GM18907 (cell line): ENCODE results near the gene NKD1.

Experiments used
- ATAC-seq: cut with Tn5 transposase; IDR thresholded peaks from one replicate; pipeline ENCODE4 v1.9.1; 2021; ENCODE audit warnings: mild to moderate bottlenecking, moderate library complexity; ENCODE audit not compliant: unreplicated experiment

NKD1 gene

DNA sequence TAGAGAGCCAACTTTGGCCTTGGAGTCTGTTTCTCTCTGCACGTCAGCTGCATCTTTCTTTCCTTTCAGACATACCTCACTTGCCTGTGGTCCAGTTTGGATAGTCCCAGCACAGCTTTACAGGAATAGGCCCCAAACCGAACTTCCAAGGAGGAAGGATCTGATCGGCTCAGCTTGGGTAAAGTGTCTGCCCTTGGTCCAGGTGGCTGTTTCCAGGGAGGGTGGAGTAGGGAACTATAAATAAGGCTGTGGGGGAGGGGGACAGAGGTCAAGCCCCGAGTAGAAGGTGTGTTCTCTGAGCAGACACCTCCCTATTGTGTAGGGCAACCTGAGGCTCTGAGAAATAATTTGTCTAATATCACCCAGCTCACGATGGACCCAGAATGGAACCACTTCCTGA lies 29.2 kb upstream of the NKD1 start:
- ATAC-seq, result no peak

DNA sequence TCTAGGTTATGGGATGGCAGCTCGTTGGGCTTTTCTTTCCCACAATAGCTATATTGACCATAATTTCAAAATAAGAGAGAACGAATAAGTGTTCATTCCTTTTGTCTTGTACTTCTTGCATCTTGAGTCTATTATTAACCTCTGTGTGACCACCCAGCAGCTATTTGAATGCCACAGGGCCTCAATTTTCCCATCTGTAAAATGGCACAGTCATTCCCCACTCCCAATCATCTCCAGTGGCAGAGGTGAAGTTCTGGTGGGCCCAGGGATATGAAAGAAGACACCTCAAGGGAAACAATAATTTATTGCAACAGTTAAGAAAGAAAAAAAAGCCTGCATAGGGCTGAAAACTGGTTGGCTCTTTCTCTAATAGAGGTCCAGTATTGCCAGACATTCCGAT lies 28.6 kb upstream of the NKD1 start:
- no peak for ATAC-seq

DNA sequence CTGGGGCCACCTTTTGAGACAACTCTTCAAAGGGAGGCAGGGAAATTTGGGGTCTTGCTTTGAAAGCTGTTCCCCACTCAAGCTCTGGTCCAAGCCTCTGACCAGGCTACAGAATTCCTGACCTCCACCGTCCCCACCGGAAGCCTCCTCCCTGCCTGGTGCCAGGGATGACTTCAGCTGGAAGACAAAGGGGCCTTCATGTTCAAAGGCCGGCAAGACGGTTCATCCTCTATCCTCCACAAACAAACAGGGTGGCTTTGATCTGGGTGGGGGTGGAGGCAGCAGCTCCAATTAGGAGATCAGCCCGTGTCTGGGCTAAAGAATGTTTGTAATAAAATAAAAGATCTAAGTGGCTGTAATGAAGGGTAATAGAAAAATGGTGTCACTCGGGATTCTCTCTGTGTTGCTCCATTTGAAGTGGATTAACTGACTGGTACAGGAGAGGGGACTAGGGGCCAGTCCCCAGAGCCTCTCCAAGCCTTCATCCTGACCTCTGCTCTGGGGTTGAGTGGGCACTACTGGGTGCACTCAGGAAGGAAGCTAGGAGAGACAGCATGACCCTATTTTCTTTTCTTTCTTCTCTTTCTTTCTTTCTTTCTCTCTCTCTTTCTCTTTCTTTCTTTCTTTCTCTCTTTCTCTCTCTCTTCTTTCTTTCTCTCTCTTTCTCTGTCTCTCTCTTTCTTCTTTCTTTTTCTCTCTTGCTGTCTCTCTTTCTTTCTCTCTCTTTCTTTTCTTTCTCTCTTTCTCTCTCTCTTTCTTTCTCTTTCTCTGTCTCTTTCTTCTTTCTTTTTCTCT lies 27.5 kb upstream of the NKD1 start:
- ATAC-seq, result no peak

DNA sequence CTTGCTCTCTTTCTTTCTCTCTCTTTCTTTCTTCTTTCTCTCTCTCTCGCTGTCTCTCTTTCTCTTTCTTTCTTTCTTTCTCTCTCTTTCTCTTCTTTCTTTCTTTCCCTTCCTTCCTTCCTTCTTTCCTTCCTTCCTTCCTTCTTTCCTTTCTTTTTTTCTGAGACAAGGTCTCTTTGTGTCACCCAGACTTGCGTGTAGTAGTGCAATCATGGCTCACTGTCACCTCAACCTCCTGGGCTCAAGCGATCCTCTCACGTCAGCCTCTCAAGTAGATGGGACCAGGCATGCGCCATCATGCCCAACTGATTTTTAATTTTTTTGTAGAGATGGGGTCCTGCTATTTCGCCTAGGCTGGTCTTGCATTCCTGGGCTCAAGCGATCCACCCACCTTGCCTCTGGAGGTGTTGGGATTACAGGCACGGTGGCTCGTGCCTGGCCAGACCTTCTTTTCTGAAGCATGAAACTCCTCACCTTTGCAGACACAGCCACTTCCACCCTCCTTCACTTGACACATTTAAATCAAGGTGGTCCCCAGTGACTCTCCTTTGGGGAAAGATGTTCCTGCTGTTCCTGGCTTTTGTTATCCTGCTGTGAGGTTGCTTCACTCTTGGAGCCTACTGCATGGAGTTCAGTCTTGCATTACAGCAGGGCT lies 26.8 kb upstream of the NKD1 start:
- ATAC-seq, result no peak

DNA sequence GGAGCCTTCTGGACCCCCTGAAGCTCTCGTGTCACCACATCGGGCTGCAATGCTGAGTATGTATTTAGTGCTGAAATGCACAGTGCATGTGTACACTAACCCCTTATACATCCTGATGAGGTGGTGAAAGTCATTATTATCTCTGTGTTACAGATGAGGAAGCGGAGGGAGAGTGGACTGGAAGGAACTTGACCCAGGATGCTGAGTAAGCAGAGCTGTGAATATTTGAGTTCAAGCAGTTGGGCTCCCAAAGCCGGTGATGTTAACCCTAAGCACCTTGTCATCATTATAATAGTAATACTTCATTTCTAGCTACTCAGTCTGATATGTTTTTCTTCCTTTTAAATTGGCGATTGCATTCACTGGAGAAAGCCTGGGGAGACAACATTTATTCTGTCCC lies 25.9 kb upstream of the NKD1 start:
- ATAC-seq, result no peak

DNA sequence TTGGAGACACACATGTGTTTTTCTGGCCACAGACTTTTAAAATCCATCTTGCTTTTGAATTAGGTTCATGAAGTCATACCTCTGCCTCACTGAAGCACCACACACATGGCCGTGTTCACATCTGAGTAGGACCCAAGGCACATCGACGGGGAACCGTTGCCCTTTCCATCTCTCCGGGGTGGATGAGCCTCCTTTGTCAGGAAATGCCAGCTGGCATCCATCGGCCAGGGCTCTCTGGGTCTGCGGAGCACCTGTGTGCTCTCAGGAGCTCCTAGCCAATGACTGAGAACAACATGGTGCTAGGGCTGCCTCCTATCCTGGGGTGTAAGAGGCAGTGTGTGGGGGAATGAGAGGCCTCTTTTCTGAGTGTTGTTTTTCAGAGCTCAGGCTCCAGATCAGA lies 24.5 kb upstream of the NKD1 start:
- no peak for ATAC-seq

DNA sequence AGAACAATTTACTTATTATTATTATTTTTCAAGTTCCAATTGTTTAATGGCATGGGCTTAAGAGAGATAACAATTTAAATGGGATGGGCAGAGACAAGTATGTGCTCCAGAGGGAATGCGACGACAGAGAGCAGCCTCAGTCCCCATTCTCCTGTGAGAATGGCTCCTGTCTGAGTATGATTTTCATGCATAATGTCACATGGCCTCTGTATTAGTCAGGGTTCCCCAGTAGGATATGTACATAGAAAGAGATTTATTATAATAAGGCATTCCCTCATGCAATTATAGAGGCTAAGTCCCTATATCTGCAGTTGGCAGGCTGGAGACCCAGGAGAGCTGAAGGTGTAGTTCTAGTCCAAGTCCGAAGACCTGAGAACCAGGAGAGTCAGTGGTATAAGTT lies 22.9 kb upstream of the NKD1 start:
- ATAC-seq, result no peak

DNA sequence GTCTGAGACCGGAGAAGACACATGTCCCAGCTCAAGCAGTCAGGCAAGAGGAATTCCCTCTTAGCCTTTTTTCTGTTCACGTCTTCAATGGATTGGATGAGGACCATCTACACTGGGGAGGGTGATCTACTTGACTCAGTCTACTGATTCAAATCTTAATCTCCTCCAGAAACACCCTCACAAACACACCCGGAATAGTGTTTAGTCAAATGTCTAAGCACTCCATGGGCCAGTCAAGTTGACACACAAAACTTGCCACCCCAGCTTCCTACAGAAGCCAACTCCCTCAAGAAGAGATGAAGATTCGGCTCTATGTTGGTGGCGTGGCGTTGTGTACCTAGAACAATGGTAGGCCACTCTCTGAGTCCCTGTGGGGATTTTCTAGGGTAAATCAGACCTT lies 22.5 kb upstream of the NKD1 start:
- no peak for ATAC-seq

DNA sequence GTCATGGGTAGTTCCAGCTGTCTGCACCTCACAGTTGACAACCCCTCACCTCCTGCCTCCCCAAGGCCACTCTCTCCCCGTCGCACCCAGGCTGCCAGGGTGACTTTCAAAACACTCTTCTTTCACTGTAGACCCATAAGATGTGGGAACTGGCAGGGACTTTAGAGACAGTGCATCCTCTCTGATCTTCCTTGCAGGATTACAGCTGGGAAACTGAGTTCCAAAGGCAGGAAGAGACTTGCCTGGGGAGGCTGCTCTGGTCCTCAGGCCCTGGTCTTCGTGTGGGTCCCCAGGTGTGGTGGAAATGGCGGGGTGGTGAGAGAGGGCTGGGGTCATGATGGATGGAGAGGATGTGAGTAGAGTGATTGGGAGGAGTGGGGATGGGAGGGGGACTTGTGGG lies 21.9 kb upstream of the NKD1 start:
- no peak for ATAC-seq

DNA sequence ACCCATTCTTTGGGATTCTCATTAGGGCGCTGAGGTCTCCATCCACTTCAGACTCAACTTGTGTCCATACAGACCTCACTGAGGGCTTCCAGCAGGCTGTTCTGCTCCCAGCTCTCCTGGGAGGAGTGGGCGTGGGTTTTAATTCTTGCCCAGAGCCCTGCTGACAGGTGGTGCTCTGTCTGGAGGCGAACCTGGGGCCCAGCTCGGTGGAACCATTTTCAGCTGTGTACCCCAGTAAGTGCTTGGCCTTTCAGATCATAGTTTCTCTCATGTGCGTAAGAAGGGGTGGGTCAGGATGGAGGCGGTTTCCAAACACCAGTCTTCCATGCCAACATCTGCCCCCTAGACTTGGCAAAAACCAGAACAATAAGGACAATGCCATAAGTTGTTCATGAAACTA lies 21.4 kb upstream of the NKD1 start:
- no peak for ATAC-seq

DNA sequence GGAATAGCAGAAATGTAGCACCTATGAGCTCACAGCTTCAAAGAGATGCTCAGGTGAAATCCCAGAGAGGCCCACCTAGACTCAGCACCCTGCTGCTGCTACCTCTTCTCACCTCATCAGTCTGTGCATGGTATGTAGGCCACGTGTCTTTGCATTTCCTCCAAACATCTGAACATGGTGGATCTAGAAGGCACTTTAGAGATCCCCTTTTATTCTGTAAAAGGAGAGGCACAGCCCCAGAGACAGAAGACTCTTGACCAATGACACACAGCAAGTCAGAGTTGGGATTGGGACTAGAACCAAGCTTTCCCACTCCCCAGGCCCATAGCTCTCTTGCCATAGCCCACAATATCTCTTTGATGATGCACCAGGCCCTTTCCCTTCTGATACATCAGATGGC lies 19.4 kb upstream of the NKD1 start:
- no peak for ATAC-seq

DNA sequence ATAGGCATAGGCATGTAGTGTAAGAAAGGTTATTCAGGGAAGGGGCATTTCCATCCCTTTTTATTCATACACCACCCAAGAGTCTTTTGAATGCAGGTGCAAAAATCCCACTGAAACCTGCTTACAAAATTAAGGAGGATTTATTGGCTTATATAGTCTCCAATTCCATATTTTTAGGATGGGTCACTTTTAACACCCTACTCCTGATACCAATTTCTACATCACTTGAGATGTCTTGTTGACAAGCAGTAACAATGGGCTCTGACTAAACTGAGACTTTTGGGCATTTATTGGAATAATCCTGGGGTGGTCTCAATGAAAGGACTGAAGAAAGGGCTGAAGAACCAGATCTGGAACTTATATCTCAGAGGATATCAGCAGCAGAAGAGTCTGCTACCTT lies 18.9 kb upstream of the NKD1 start:
- no peak for ATAC-seq

DNA sequence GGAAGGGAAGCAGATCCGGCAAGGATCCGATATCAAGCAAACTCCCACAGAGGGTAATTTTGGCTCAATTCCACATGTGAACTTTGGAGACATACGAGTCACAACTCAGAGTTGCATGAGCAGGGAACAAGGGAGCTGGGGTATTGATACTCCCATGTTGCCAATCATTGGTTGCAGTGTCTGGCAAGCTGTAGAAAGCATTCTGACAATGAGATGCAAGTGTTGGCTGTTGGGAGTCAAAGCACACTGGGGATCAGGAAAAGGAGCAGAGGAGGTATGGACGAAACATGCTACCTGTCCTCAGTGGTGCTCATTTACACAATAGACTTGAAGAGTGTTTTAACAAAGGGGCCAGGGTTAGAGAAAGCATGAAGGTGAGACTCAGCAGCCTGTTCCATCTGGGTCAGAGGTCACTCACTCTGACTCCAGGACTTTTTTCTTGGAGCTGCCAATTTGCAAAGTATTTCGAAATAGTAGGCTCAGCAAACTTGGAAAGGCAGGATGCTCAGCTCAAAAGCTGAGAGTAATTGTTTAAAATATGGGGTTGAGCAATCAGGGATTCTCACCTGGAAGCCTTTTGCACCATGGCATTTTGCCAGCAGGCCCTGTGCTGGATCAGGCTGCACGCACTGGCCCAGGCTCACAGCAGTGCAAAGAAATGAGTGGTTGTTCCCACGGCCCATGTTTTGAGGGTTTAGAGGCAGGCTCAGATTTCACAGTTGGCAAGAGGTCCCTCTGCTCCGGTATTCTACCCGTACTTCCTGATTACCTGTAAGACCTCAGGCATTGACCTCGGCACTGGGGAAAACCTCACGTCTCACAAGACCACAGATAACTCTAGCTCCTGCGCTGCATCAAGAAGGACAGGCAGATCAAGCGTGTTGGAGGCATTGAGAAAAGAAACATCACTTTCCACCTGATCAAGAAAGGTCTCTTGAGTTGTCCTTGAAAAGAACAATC lies 17.6 kb upstream of the NKD1 start:
- ATAC-seq, result no peak

DNA sequence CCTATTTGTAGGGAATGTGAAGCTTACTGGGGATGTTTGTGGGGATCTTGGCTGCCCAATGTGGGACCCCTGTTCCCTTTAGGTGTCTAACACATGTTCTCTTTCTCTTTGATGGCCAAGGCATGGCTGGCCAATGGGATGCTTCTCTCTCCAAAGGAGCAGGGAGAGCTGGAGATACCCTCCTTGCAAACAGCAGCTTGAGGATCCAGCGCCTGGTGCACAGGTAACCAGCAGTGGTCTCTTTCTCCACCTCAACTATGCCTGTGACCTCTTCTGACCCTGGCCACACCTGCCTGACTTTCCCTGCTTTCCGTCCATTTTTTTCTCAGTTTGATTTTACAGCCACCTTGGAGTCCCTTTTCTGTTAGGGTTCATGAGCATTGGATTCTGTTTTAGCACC lies 16.8 kb upstream of the NKD1 start:
- ATAC-seq, result no peak

DNA sequence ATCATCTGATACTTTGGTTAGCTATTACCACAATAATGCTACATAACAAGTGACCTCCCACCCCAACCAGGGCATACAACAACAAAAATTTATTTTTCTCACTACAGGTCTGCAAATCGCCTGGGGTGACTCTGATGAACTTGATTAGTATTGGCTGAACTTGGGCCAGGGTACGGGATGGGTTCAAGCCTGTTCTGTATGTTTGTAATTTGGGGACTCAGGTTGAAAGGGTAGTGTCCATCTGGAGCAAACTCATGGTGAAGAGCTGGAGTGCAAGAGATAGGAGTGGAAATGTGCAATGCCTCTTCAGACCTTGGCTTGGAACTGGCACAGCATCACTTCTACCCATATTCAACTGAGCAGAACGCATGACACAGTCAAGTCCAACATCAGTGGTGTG lies 16.3 kb upstream of the NKD1 start:
- ATAC-seq, result no peak

DNA sequence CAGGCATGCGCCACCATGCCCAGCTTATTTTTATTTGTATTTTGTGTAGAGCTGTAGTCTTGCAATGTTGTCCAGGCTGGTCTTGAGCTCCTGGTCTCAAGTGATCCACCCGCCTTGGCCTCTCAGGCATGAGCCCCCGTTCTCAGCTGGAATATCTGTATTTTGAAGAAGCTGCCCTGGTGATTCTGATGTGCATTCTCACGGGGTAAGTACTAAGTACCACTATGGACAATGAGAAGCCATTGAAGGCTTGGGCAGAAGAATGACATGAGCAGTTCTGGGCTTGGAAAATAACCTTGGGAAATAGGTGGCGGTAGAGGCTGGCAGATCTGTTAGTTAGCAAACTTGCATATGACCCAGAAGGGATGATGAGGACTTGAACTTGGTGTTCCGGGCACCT lies 15.6 kb upstream of the NKD1 start:
- ATAC-seq, result no peak

DNA sequence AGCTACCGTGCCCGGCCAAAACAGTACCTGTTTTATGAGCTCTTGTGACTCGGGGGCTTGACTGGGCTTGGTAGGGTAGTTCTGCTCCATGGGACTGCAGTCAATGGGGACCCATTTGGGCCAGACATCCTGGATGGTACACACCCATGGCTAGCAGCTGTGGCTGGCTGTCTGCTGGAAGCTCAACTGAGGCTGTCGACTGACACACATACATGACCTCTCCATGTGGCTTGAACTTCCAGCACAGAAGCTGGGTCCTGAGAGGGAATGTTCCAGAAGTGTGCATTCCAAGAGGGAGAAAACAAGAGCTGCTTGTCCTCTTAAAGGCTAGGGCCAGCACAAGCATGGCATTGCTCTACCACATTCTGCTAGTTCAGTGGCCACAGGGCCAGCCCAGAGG lies 14.9 kb upstream of the NKD1 start:
- ATAC-seq, result no peak

DNA sequence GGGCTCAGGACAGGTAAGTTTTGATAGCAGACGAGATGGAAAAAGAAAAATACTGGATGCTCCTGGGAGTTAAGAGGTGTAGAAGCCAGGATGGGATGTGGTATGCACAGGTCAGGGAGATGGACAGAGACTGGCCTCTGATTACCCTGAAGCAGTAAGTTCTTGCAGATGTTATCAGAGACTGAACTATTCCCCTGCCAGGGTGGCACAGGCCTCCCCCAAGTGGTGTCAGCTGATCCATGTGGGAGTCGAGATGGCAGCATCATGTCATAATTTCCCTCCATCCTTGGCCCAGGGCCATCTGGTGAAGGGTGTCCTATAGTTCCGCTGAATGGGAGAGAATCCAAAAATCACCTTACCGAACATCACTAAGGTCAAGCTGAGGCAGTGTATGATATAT lies 14.1 kb upstream of the NKD1 start:
- ATAC-seq, result no peak

DNA sequence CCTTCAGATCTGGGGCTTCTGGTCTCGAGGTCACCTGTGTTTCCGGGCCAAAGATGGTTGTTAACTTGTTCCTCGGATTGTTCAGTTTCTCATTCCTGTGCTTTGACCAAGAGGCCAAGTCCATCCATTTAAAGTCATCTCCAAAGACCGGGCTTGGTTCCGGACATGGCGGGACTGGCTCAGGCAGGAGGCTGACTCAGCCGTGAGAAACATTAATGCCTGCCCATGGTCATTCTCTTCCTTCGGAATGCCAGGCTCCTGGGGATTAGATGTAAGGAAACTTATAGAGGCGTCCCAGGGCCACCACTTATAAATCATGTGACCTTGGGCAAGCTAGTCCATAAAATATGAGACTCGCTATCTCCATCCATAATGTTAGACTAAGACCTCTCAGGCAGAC lies 13.6 kb upstream of the NKD1 start:
- ATAC-seq, result no peak

DNA sequence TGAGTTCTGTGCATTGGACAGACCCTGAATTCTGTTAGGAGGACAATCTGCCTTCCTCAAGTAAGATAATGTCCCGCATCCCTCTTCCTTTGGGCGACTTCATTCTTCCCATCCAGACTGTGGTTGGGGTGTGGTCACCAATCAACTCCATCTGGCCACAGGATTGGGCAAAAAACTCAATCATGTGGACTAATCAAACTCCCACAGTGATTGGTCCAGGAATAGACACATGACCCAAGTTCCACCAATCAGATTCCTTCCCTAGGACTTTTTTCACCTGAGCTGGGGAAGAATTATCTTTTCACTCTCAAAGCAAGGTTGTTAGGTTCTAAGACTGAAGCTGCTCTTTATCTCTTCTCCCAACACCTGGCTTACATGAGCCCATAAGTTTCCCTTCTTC lies 13.2 kb upstream of the NKD1 start:
- ATAC-seq, result no peak

DNA sequence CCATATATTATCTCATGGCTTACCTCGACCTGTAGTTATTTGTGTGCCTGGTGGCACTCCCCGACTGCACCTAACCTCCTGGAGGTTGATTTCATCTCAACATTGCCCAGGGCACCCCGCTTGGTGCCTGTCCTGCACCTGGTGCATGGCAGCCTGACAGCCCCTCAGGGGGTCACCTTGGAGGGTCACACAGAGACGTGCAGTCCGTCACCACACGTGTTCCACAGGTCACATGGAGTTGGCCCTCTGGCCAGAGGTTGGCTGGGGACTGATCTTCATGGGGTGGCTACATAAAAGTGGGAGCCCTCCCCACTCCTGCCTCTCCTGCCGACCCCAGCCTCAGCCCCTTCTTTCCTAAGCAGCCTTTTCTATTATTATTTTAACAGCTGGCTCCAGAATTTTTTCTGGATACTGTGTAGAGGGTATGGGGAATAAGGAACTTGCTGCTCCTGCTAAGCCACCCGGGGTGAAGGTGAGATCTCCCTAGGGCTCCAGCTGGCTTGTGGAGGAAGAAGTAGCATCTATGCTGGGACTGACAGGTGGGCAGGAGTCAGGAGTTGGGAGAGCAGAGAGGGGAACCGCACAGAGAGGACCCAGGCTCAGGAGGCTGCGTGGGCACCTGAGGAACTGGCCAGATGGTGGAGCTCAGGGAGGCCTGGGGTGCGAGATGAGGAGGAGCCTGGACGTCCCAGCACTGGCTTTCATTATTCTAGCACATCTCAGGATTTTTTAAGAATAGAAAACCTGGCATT lies 12.5 kb upstream of the NKD1 start:
- ATAC-seq, result no peak
